ENCODE measurements around the gene MTMR12.
"Not testable (repeated sequence)": the region's sequence is repeated elsewhere in the genome, so short reads cannot be mapped to it uniquely, and the experiment has no call there.

The MTMR12 gene

DNA sequence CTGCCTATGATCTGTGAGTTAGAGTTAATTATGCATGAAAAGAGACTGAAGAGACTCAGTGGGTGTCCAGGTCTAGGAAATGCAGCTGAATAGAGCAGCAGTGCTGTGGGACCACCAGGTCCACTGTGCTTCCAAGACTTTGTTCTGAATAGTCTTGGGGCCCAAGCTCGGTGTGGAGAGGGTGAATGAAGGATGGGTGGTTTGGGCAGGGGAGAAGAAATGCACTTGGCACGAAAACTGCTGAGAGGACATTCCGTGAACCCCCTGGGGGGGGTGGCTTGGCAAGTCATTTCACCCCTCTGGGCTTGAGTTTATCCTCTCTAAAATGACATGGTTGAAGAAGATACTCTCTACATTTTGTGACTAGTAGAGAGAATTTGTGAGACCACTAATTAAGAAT is 102.6 kb downstream of the MTMR12 start:
- Histone ChIP-seq H3K36me3 (ENCODE audit: control insufficient read depth, insufficient read depth, low read length) (no peaks in the 10 kb centered on the region), H3K27me3 (replicated peaks; ENCODE audit: control insufficient read depth, insufficient read depth, low read length) (no peaks in the 10 kb centered on the region), H3K4me3 (replicated peaks; ENCODE audit: low read depth, low read length) (no peak overlapping the region)
- TF ChIP-seq, protein P1, sequence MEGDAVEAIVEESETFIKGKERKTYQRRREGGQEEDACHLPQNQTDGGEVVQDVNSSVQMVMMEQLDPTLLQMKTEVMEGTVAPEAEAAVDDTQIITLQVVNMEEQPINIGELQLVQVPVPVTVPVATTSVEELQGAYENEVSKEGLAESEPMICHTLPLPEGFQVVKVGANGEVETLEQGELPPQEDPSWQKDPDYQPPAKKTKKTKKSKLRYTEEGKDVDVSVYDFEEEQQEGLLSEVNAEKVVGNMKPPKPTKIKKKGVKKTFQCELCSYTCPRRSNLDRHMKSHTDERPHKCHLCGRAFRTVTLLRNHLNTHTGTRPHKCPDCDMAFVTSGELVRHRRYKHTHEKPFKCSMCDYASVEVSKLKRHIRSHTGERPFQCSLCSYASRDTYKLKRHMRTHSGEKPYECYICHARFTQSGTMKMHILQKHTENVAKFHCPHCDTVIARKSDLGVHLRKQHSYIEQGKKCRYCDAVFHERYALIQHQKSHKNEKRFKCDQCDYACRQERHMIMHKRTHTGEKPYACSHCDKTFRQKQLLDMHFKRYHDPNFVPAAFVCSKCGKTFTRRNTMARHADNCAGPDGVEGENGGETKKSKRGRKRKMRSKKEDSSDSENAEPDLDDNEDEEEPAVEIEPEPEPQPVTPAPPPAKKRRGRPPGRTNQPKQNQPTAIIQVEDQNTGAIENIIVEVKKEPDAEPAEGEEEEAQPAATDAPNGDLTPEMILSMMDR (IDR thresholded peaks at IDR 0.05; ENCODE audit: insufficient read depth, low read length, poor library complexity, severe bottlenecking), result no peak
- DNase-seq (ENCODE audit: extremely low read depth, insufficient read length), result no peak

DNA sequence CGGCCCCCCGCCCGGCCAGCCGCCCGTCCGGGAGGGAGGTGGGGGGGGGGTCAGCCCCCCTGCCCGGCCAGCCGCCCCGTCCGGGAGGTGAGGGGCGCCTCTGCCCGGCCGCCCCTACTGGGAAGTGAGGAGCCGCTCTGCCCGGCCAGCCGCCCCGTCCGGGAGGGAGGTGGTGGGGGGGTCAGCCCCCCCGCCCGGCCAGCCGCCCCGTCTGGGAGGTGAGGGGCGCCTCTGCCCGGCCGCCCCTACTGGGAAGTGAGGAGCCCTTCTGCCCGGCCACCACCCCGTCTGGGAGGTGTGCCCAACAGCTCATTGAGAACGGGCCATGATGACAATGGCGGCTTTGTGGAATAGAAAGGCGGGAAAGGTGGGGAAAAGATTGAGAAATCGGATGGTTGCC is 103.9 kb downstream of the MTMR12 start:
- not testable (repeated sequence) for DNase-seq (ENCODE audit: extremely low read depth, insufficient read length); H3K4me3 ChIP-seq (replicated peaks; ENCODE audit: low read depth, low read length); H3K36me3 ChIP-seq (ENCODE audit: control insufficient read depth, insufficient read depth, low read length); H3K27me3 ChIP-seq (replicated peaks; ENCODE audit: control insufficient read depth, insufficient read depth, low read length)

DNA sequence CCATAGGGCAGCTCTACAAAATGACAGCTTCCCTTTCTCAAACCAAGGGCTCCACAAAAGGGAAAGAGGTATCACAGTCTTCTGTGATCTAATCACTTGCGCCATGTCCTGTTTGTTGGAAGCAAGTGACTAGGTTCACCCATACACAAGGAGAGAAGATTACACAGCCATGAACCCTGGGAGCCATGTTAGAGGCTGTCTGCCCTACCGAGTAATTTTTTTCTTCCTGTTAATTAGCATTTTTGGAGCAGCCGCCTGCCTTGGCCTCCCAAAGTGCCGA is 105.4 kb downstream of the MTMR12 start:
- H3K36me3 ChIP-seq (ENCODE audit: control insufficient read depth, insufficient read depth, low read length), result no peaks in the 10 kb centered on the region
- DNase-seq (ENCODE audit: extremely low read depth, insufficient read length), result no peak
- H3K4me3 ChIP-seq (replicated peaks; ENCODE audit: low read depth, low read length), result no peak overlapping the region
- no peaks in the 10 kb centered on the region for H3K27me3 ChIP-seq (replicated peaks; ENCODE audit: control insufficient read depth, insufficient read depth, low read length)
- TF ChIP-seq, protein P1 (IDR thresholded peaks at IDR 0.05; ENCODE audit: insufficient read depth, low read length, poor library complexity, severe bottlenecking), result no peak

DNA sequence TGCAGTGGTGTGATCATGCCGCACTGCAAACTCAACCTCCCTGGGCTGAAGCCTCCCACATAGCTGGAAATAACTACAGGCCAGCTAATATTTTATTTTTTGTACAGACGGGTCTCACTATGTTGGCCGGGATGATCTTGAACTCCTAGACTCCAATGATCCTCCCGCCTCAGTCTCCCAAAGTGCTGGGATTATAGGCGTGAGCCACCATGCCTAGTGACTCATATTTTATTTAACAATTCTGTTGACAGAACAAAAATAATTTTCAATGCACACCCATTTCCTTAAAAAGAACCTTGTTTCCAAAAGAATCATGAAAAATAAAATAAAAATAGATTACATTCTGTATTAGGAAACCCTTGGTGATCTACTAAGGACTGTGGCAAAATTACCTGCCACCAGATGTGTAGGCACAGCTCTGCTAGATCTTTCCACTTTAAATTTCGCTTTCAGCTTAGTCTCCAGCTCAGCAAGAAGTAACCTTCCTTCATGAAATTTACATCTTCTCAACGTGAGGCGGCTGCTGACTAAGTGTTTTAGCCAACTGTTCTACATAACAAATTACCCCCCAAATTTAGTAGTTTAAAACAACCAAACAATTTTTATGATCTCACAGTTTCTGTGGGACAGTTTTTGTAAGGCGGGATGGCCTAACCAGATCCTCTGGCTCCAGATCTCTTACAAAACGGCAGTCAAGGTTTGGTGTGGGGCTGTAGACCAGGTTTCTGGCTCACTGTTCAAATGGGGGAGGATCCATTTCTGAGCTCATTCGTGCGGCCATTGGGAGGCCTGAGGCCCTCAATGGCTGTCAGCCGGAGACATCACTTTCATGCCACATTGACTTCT is 106.0 kb downstream of the MTMR12 start:
- Histone ChIP-seq H3K36me3 (ENCODE audit: control insufficient read depth, insufficient read depth, low read length) (no peaks in the 10 kb centered on the region), H3K4me3 (replicated peaks; ENCODE audit: low read depth, low read length) (no peak overlapping the region), H3K27me3 (replicated peaks; ENCODE audit: control insufficient read depth, insufficient read depth, low read length) (no peaks in the 10 kb centered on the region)
- TF ChIP-seq, protein P1 (IDR thresholded peaks at IDR 0.05; ENCODE audit: insufficient read depth, low read length, poor library complexity, severe bottlenecking), result no peak
- DNase-seq (ENCODE audit: extremely low read depth, insufficient read length), result no peak

DNA sequence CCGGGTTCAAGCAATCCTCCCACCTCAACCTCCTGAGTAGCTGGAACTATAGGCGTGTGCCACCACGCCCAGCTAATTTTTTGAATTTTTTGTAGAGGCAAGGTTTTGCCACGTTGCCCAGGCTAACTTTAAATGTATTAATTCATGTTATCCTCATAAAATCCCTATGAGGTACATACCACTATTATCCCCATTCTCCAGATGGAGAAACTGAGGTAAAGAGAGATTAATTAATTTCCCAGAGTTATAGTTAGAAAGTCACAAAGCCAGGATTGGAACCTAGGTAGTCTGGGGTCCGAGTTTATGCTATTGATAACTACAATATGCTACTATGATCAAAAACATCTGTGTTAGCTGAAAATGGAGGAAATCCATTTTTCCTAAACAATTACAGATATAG is 106.7 kb downstream of the MTMR12 start:
- H3K36me3 ChIP-seq (ENCODE audit: control insufficient read depth, insufficient read depth, low read length), result no peaks in the 10 kb centered on the region
- TF ChIP-seq, protein P1 (IDR thresholded peaks at IDR 0.05; ENCODE audit: insufficient read depth, low read length, poor library complexity, severe bottlenecking), result no peak
- no peaks in the 10 kb centered on the region for H3K27me3 ChIP-seq (replicated peaks; ENCODE audit: control insufficient read depth, insufficient read depth, low read length)
- DNase-seq (ENCODE audit: extremely low read depth, insufficient read length), result no peak
- H3K4me3 ChIP-seq (replicated peaks; ENCODE audit: low read depth, low read length), result no peak overlapping the region

DNA sequence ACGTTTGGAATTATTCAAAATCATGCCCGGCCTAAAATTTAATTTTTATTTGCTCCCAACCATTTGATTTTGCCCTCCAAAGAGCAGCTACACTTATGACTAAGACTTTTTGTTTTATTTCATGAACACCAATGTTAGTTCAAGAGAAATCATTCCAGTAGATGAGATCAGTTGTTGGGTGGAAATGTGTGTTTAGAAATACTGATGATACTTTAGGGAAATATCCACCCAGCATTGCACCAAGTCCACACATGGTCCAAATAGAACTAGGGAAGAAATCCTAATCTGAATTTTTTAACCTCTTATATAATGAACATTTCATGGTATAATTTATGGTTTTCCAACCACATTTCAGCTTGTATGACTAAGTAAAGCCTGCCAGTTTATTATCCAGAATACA is 110.3 kb downstream of the MTMR12 start:
- no peak overlapping the region for H3K4me3 ChIP-seq (replicated peaks; ENCODE audit: low read depth, low read length)
- no peaks in the 10 kb centered on the region for H3K27me3 ChIP-seq (replicated peaks; ENCODE audit: control insufficient read depth, insufficient read depth, low read length)
- no peaks in the 10 kb centered on the region for H3K36me3 ChIP-seq (ENCODE audit: control insufficient read depth, insufficient read depth, low read length)
- no peak for DNase-seq (ENCODE audit: extremely low read depth, insufficient read length)
- TF ChIP-seq, protein P1 (IDR thresholded peaks at IDR 0.05; ENCODE audit: insufficient read depth, low read length, poor library complexity, severe bottlenecking), result no peak
